Ascending aorta (tissue), 2 donors: ENCODE data around the gene OGA. TPM values are rescaled to one million over a fixed set of nuclear protein-coding genes. Genes with fewer than 3 reads are reported as not detected.

Source experiments
- DNase-seq, 2 donors: peaks; one replicate each; pipeline ENCODE4 v3.0.0-alpha.2; 2019; ENCODE audit warnings: low spot score in 2 of 2
- H3K27ac ChIP-seq, 2 donors: fragments of 200-600 bp; sonication (generic); one replicate each; pipeline ENCODE4 v1.5.1; 2016 to 2017; ENCODE audit warnings: mild to moderate bottlenecking in 1 of 2
- H3K27me3 ChIP-seq: fragments of 200-600 bp; sonication (generic); one replicate; pipeline ENCODE4 v1.5.1; 2017
- H3K36me3 ChIP-seq, 2 donors: fragments of 200-600 bp; sonication (generic); one replicate each; pipeline ENCODE4 v1.5.1; 2016
- H3K4me1 ChIP-seq, 2 donors: fragments of 200-600 bp; sonication (generic); one replicate each; pipeline ENCODE4 v1.5.1; 2016 to 2017; ENCODE audit warnings: mild to moderate bottlenecking in 1 of 2
- H3K4me3 ChIP-seq, 2 donors: fragments of 200-600 bp; sonication (generic); one replicate each; pipeline ENCODE4 v1.5.1; 2016 to 2017; ENCODE audit warnings: mild to moderate bottlenecking in 1 of 2
- H3K9me3 ChIP-seq, 2 donors: fragments of 200-600 bp; sonication (generic); one replicate each; pipeline ENCODE4 v1.5.1; 2016
- intact Hi-C: fragments of 100-400 bp; cut with DNase I; formaldehyde crosslinking; loops from one replicate; pipeline ENCODE4 v1.15.1; 2023
- total RNA-seq: library from RNA; depleted of rRNA; stranded (reverse); fragments of >200 nt; gene quantifications from one replicate; pipeline ENCODE4 v1.1.0, GENCODE V29; 2016
- TF ChIP-seq, protein P1 (sequence below), 3 experiments: fragments of 200-600 bp in 2 of 3; fragments of 450-650 bp in 1 of 3; sonication (generic) in 2 of 3; IDR thresholded peaks; one replicate each; pipeline ENCODE4 v1.5.1; 2016 to 2019; ENCODE audit warnings: antibody characterized with exemption in 3 of 3, mild to moderate bottlenecking in 1 of 3, moderate library complexity in 1 of 3

Gene OGA
- total RNA-seq, 1 donor from 2014 or later: 66.8 TPM

DNA sequence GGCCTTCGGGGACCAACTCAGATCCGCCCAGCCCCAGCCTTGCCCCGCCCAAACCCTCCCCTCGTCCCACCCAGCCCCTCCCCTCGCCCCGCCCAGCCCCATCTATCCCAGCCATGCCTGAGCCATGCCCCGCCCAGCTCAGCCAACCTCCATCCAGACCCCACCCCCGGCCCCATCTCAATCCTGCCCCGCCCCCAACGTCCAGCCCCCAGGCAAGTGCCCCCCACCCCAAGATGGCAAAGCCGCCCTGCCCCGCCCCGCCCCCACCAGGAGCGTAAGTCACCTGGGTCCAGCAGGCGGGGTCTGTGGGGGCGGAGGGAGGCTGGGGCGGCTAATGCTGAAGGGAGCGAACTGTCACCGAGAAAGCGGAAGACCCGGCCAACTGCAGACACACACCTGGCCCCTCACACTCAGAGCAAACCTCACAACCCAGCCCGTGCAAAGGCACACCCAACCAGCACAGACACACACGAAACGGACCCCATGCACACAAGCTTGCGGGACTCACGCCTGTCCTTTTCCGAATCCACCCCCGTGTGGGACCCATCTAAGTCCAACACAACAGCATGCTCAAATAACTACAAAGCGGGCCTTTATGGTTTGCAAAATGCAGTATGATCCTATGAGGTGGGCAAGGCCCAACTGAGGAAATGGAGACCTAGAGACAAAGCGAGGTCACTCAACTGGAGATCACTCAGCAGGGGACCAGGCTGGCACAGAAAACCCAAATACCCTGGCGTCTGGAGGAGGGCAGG lies 11.5 kb upstream of the OGA start:
- DNase-seq: no peak
- peak overlapping the region in 1 of 2 donors; percentile 43 for H3K27ac ChIP-seq
- TF ChIP-seq, protein P1, sequence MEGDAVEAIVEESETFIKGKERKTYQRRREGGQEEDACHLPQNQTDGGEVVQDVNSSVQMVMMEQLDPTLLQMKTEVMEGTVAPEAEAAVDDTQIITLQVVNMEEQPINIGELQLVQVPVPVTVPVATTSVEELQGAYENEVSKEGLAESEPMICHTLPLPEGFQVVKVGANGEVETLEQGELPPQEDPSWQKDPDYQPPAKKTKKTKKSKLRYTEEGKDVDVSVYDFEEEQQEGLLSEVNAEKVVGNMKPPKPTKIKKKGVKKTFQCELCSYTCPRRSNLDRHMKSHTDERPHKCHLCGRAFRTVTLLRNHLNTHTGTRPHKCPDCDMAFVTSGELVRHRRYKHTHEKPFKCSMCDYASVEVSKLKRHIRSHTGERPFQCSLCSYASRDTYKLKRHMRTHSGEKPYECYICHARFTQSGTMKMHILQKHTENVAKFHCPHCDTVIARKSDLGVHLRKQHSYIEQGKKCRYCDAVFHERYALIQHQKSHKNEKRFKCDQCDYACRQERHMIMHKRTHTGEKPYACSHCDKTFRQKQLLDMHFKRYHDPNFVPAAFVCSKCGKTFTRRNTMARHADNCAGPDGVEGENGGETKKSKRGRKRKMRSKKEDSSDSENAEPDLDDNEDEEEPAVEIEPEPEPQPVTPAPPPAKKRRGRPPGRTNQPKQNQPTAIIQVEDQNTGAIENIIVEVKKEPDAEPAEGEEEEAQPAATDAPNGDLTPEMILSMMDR (IDR thresholded peaks at IDR 0.05): no peak

DNA sequence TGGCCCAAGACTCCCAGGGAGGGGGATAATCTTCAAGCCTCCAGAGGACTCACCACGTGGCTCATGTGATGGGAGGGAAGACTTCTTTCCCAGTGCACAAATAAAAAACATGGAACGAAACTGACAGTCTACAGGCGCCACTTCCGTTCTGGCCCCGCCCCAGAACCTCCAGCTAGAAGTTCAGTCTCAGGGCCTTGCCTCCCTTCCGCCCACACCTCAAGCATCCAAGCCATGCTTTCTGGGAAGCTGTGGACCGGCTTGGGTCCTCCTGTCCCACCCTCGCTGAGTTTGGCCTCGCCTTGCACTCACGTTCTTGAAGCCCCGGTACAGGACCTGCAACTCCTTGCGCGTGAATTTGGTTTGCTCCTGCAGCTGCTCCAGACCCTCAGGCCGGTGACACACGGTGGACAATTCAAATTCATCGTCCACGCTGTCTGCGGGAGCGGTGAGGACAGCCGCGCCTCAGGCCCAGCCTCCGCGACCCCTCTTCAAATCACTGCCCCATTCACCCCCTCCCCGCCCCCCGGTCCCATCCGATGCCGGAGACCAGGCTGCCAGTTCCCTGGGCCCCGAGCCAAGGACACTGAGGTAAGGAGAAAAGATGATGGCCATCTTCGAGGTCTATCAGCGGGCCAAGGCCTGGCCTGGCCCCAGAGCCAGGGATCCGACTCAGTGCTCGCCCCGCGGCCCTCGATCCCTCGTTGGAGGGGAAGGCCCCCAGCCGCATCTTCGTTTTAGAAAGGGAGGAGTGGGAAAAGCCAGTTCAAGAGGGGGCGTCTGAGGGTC lies 10.7 kb upstream of the OGA start:
- Histone ChIP-seq H3K9me3 (no peaks in the 10 kb centered on the region), H3K36me3 (peaks cover 0 to 3% of the 10 kb centered on the region in 2 donors), H3K27me3 (no peaks in the 10 kb centered on the region), H3K4me3 (peak overlapping the region in 1 of 2 donors; percentile 61), H3K4me1 (peaks cover 4 to 5% of the 10 kb centered on the region in 2 donors), H3K27ac (peak overlapping the region in 1 of 2 donors; percentile 43)
- no peak for DNase-seq
- intact Hi-C loops: no loop called here
- TF ChIP-seq, protein P1 (IDR thresholded peaks at IDR 0.05): no peak

More for the DNA sequence above, 11.5 kb upstream of the OGA start:
- intact Hi-C loops: no loop called here
- peak overlapping the region; percentile 59 to 61 for H3K4me3 ChIP-seq
- peaks cover 0 to 3% of the 10 kb centered on the region in 2 donors for H3K36me3 ChIP-seq
- no peaks in the 10 kb centered on the region for H3K27me3 ChIP-seq
- peaks cover 4 to 5% of the 10 kb centered on the region in 2 donors for H3K4me1 ChIP-seq
- no peaks in the 10 kb centered on the region for H3K9me3 ChIP-seq

DNA sequence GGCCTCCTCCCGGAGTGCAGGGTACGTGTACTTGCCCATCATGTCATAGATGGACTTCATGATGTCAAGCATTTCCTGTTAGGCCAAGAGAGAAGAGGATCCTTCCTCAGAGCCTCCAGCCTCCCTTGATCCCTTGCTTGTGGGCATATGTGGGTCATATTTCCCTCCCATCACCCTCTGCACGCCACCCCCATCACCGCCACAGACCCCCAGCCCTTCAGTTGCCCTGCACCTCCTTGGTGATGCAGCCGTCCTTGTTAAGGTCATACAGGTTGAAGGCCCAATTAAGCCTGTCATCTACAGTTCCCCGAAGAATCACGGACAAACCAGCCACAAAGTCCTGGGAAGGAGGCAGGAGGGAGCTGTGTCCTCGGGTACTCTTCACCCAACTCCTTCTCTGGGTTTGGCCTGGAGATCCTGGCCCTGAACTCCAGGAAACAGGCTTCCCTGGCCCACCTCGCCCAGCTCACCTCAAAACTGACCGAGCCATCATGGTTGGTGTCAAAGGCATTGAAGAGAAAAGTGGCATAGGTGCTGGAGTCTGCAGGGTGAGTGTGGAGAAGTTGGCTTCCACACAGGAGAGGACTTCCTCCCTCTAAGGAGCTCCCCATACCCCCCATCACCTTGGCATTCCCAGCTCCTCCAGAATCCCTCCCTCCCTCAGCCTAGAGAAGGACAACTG lies 9.8 kb upstream of the OGA start:
- peak in 1 of 2 donors; percentile 46 for DNase-seq
- TF ChIP-seq, protein P1 (IDR thresholded peaks at IDR 0.05): no peak
- Histone ChIP-seq H3K27me3 (no peaks in the 10 kb centered on the region), H3K4me1 (peaks cover 4 to 5% of the 10 kb centered on the region in 2 donors), H3K36me3 (peaks cover 0 to 3% of the 10 kb centered on the region in 2 donors), H3K27ac (no peak overlapping the region), H3K9me3 (no peaks in the 10 kb centered on the region), H3K4me3 (no peak overlapping the region)
- intact Hi-C loops: no loop called here

DNA sequence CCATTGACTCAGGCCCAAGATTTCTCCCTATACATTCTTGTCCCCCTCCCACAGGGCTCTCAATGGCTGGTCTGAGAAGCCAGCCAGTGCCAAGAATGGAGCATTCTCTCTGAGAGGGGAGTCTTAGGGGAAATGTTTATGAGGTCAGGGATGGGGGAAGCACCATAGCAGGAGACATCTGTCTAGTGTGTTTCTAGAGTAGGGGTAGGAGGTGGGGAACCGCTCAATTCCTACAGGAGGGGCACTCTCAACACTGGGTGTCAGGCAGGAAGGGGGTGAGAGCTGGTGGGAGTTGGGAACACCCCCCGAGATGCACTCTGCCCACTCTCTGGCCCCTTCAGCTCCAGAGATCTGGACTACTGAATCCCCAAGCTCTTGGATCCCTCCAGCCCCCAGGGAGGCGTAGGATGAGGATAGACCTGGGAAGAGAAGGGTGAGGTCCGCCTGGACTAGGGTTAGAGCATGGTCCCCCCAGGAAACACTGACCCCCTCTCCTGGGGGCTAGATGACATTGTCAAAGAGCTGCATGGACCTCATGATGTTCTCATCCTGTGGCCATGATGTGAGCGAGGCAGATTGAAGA lies 8.7 kb upstream of the OGA start:
- peak in 1 of 2 donors; percentile 41 for DNase-seq
- TF ChIP-seq, protein P1 (IDR thresholded peaks at IDR 0.05): no peak
- Histone ChIP-seq H3K4me1 (peaks cover 4 to 5% of the 10 kb centered on the region in 2 donors), H3K36me3 (peaks cover 0 to 3% of the 10 kb centered on the region in 2 donors), H3K27ac (no peak overlapping the region), H3K9me3 (no peaks in the 10 kb centered on the region), H3K4me3 (no peak overlapping the region), H3K27me3 (no peaks in the 10 kb centered on the region)
- intact Hi-C loops: no loop called here

DNA sequence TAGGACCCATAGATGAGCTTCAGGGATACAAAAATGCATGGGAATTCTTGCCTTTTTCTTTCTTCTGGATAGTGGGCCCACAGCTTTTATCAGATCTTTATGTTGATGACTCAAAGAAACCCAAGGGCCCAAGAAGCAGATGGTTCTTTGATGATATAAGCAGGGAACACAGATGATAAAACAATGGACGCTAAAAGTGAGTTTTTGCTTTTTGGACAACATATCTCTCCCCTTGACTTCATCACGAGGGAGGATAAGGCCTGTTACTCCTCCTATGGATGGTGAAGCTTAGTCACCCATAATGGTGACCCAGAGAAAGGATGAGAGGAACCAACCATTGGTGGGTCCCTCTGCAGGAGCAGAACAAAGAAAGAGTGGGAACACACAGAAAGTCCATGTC lies 6.5 kb upstream of the OGA start:
- no peak overlapping the region for H3K4me3 ChIP-seq

More for the DNA sequence above, 6.5 kb upstream of the OGA start:
- intact Hi-C loops: no loop called here
- H3K27ac ChIP-seq: no peak overlapping the region
- no peaks in the 10 kb centered on the region for H3K9me3 ChIP-seq
- H3K36me3 ChIP-seq: peaks cover 0 to 3% of the 10 kb centered on the region in 2 donors
- no peaks in the 10 kb centered on the region for H3K4me1 ChIP-seq
- no peaks in the 10 kb centered on the region for H3K27me3 ChIP-seq
- DNase-seq: no peak
- TF ChIP-seq, protein P1 (IDR thresholded peaks at IDR 0.05): no peak
